Measurements from ENCODE around the gene MUC2.

Gene MUC2

DNA sequence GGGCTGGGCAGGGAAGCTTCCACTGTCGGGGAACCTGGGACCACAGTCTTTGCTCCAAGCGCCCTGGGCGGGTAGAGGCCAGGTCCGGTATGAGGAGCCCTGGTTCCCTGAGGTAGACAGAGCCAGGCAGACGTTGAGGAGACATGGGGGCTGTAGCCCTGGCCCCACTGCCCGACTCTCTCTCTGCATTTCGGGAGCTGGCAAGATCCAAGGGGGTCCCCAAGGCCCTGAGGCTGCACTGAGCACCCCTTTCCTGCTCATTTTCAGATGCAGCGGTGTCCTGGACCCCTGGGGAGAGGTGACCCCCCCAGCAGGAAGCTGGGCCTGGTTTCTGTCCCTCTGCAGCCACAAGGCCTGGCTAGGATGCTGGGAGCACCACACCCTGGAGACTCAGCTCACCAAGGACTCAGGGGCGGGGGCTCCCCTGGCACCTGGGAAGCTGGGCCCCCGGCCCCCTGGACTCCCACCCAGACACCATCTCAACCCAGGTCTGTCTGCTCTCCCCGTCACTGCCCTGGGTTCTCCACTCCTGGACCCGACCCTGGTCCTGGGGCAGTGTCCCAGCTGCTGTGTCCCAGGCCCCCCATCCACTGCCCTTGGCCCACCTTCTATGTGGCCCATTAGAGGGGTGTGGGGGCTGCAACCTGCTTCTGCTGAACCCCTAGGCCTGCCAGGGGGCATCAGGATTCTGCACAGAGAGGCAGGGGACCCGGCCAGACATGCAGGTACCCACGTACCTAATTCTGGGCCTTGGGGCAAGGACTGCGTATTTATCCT is 23.1 kb upstream of the MUC2 start:
- no peak for DNase-seq (ENCODE audit: low read depth in 2 of 2)

DNA sequence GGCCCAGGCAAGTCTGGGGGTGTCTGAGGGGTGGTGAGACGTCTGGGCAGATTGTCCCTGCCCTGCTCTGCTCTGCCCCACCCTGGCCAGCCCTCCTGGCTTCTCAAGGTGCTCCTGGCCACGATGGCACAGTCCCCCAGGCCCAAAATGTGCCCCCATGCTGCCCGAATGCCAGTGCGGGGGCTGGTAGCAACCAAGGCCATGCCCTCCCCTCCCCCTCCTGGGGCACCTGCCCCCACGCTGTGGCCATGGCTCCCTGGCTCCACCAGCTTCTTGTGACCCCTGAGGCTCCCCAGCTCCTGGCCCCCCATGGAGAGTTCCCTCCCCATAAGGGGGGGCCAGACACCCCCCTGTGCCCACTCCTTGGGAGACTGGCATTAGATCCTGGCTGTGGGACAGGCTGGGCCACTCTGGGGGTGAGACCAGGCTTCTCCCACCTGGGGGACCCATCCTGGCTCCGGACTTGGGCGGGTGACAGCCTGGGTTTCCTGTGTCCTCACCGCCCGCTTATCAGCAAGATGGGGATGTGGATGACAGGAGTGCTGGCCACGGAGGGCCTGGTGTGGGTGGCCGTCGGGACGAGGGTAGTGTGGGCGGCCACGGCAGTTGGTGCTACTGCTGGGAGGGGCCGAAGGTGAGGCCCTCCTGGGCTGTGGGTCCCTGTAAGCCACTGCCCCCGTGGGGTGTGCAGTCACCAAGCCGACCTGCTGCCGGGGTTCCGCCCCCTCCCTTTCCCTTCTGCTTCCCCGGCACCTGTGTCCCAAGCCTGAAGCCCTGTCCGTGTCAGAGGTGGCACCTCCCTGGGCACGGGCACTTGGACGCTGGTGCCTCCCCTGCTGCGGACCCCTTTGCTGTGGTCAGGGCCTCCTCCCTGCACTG is 22.3 kb upstream of the MUC2 start:
- no peak for DNase-seq (ENCODE audit: low read depth in 2 of 2)

DNA sequence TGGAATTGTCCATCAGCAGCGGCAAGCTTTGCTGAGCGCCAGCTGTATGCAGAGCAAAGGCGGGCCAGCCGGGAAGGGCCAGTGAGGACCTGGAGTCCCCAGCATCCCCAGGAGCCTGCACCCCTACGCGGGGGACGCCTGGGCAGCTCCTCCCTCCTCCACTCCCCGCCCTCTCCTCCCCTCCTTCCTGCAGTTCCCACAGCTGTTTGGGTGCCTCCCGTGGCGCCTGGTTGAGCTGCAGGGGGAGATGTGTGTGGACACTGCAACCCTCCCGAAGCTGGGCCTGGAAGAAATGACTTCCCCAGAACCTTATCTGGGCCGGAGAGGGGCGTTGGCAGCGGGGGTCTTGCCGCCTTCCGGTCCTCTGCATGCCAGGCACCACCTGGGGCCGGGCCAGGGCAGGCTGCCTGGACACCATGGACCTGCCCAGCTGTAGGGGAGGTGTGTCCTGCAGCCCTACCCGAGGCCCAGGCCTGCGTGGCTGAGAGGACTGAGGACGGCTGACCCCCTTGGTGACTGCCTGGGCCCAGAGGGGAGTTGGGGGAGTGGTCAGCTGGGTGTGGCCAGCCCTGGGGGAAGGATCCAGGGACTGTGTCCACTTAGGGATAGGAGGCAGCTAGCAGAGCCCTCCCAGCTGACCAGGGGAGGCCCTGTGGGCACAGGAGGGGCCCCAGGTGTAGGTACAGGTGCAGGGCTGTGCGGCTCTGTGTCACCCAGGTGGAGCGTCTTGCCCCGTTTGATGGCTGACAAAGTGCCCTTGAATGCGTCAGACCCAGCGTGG is 21.4 kb upstream of the MUC2 start:
- DNase-seq (ENCODE audit: low read depth in 2 of 2): no peak

DNA sequence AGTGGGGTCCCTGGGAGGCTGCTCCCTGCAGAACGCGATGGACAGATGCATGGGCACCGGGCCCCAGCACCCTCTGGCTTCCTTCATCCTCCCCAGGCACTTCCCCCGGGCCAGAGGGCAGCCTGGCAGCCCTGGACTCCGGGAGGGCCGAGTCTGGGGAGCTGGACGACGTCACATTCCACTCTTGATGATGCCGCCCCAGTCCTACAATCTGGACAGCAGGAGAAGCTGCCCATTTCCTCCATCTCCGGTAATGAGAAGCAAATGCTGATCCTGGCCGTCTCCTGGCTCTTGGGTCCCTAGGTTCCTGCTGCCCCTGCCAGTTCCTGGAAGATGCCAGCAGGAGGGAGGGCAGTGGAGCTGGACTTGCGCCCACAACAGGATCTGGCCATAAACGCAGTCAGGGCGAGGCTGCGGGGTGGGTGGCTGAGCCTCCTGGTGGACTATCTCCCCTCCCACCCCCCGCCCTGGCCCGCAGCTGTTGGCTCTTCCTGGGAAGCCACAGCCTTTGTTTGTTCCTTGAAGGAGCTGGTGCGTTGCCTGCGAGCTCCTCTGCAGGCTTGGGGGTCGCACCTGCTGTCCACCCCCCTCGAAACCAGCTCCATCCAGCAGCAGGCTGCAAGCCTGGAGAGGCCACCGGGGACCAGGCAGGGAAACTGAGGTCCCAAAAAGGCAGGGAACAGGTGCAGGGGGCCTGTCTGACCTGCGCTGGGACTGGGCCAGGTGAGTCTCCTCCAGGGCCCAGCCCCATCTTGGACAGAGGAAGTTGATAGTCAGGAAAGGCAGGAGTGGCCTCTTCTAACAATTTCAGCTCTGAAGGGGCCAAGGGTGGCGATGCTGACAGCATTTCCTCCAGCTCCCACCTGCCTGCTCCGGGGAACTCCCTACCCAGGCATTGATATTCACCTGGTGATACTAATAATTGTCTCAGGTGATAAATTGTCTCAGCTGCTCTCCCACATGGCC is 20.2 kb upstream of the MUC2 start:
- no peak for DNase-seq (ENCODE audit: low read depth in 2 of 2)

DNA sequence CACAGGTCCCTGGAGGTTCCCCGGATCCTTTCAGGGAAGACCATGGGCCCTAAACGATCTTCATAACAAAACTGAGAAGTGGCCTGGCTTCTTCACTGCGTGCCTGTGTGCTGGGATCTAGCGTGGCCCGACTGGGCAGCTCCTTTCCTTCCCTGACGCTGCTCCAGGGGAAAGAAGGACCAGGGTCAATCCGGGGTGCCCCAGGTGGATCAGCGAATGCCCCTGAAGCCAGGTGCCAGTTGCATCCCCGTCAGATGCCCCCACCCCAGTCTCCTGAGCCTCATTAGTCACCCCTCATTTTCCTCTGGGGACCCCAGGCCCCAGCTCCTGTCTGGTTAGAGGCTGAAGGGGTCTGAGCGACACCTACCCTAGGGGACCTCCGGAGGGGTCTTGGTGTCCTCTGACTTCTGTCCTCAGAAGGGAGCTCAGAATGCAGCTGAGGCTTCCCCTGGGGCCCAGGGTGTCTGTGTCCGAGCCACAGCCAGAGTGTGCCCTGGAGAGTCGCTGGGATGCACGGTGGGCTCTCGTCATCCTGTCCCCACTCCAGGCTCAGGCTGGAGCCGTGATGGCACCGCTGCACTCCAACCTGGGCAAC is 19.5 kb upstream of the MUC2 start:
- DNase-seq (ENCODE audit: low read depth in 2 of 2): no peak

DNA sequence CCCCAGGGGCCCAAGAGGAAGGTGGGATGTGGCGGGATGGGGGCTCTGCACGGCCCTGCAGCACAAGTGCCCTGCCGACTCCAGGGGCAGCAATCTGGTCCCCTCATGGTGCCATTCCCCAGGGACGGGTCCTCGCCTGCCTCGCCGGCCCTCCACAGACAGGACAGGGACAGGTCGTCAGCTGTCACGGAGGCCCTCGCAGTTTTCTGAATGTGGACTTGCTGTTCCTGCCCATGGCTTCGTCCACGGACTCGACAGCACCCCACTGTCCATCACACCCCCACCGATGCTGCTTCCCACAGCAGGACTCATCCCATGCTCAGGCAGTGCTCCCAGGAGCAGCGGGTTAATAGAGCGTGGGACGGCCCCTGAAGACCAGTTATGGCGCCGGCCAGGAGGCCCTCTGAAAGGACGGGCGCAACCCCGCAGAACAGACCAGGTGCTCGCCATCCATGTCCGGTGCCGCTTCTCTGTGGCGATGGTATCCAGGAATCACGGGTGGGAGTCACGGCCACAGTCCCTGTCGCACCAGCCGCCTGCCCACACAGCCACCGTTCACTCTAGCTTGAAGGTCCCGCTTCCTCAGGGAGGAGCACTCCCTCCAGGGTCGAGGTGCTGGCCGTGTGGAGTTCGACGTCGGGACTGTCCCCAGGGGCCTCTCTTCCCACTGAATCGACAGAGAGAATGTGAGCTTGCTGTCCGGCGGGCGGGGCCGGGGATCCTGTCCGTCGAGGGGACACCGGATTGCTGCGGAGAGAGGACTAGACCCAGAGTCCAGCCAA is 18.5 kb upstream of the MUC2 start:
- DNase-seq (ENCODE audit: low read depth in 2 of 2): no peak

DNA sequence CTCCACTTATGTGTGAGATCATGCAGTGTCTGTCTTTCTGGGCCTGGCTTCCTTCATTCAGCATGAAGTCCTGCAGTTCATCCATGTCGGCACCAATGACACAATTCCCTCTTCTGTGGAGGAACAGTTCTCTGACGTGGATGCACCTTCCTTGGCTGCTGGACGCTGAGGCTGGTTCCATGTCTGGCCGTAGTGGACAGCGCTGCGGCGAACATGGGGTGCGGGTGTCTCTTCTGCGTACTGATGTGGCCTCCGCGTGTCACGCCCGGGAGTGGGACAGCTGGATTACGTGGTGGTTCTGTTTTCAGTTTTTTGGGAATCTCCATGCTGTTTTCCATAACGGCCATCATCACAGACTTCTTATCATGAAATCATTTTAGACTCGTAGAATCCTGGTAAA is 16.9 kb upstream of the MUC2 start:
- DNase-seq (ENCODE audit: low read depth in 2 of 2): no peak

DNA sequence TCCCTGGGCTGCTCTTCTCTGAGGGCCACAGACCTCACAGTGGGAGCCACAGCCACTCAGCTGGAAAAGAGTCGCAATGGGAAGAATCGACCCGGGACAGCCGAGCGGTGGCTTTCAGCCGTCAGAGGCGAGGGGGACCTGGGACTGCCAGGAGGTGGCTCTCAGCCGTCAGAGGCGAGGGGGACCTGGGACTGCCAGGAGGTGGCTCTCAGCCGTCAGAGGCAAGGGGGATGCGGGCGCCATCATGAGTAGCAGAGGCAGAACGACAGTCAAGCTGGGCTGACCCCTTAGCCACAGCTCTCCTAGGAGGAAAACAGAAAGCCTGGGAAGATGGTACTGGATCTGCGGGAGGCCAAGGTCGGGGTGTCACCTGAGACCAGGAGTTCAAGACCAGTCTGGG is 14.9 kb upstream of the MUC2 start:
- no peak for DNase-seq (ENCODE audit: low read depth in 2 of 2)

DNA sequence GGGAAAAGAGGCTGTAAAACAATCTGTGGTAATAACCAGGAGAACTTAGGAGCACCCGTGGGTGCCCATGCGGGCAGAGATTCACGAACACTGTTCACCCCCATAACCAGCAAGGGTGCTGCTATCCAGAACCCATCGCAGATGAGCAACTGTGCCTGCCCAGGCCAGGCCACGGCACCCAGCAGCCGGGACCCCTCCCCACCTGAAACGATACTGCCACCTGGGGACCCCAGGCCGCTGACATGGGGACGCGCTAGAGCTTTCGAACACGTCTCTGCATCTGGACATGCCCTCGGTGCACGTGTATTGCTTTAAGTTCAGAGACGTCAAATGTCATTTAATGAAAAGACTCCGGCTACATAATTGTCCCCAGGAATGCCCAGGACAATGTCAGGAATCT is 14.3 kb upstream of the MUC2 start:
- no peak for DNase-seq (ENCODE audit: low read depth in 2 of 2)

DNA sequence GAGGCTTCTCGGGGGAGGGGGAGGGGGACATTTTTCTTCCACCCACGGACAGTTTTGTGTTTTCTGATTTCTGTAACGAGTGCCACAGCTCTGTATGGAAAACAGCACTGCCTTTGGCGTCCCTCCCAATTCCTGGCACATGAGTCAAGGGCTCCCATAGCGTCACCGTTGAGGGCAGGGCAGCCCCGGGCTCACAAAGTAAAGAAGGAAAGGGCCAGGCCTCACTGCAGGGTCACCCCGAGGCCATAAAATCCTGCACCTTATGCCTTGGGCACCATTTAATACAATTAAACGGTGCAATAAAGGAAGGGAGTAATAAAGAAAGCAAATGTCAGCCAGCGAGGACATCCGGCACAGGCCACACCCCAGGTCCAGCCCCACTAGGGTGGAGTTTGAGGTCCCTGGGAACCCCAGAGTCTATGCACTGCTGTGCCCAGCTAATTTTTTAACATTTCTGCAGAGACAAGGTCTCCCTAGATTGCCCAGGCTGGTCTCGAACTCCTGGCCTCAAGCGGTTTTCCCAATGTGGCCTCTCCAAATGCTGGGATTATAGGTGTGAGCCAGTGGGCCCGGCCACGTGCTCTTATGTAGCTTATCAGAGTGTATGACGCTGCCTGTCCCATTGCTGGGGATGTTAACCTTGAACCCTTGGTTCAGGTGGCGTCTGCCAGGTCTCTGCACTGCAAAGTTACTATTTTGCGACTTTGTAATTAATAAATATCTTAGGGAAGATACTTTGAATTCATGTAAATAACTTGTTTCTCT is 13.6 kb upstream of the MUC2 start:
- no peak for DNase-seq (ENCODE audit: low read depth in 2 of 2)

DNA sequence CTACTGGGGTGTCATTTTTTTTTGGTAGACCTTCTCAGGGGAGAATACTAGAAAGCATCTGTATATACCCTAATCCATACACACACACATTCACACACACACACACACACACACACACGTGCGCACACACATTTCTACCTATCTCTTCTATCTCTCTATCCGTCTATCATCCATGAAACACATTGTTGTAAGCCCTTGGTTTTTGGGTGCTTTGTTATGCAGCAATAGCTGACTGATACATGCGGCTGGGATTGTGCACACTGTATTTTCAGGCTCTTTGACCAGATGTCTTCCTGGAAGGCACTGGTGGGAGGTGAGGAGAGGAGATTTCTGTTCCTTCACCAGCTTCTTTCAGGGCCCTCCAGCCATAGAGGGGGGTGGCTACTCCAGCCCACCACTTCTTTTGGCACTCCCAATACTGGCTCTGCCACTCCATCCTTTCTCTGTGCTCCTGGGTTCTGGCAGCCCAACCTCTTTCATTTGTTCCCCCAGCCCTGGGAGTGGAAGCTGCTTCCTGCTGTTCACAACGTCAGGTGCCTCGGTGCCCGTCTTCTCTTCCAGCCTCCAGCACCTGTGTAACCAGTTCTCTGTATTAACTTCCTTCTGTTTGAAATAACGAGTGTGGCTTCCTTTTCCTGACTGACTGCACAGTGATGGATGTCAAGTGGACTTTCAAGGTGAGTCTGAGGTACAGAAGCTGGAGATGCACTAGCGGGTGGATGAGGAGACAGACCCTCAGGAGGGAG is 12.4 kb upstream of the MUC2 start:
- no peak for DNase-seq (ENCODE audit: low read depth in 2 of 2)

DNA sequence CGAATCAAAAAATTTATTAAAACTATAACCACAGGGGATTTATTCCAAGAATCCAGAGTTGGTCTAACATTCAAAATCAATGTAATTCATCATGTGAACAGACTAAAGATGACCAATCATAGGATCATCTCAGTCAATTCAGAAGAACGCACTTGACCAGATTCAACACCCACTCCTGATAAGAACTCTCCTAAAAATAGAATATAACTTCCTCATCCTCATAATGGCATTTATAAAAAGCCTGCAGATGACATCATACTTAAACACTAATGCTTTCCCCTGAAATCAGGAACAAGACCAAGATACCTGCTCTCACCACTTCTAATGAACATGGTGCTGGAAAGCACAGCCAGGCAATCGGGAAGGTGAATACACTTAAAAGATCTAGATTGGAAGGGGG is 10.5 kb upstream of the MUC2 start:
- no peak for DNase-seq (ENCODE audit: low read depth in 2 of 2)

DNA sequence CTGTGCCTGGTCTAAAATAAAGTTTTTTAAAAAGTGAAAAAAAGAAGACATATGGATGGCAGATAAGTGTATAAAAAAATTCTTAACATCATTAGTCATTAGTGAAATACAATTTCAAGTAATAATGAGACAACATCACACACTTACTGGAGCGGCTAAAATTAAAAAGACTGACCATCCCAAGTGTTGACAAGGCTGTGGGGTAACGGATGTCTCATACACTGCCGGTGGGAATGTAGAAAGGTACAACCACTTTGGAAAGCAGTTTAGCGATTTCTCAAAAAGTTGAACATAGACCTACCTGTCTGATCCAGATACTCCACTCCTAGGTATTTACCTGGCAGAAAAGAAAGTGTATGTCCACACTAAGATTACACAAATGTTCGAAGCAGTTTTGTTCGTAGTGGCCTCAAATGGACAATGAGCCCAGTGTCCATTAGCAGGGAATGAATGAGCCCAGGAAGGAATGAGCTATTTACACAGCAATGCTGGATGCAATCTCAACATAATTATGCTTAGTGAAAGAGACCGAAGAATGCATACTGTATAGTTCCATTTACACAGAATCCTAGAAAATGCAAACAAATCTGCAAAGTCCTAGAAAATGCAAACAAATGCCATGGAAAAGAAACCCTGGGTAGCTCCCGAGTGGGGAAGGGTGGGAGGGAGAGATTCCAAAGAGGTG is 6.7 kb upstream of the MUC2 start:
- DNase-seq (ENCODE audit: low read depth in 2 of 2): no peak

DNA sequence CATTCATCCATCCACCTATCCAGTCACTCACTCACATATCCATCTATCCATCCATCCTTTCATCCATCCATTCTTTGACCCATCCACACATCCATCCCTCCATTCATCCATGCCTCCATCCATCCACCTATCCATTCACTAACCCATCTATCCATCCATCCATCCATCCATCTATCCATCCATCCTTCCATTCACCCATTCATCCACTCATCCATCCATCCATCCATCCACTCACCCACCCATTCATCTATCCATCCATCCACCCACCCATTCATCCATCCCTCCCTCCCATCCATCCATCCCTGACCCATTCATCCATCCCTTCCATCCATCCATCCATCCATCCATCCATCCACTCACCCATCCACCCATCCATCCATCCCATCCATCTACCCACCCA is 4.9 kb upstream of the MUC2 start:
- no peak for DNase-seq (ENCODE audit: low read depth in 2 of 2)

DNA sequence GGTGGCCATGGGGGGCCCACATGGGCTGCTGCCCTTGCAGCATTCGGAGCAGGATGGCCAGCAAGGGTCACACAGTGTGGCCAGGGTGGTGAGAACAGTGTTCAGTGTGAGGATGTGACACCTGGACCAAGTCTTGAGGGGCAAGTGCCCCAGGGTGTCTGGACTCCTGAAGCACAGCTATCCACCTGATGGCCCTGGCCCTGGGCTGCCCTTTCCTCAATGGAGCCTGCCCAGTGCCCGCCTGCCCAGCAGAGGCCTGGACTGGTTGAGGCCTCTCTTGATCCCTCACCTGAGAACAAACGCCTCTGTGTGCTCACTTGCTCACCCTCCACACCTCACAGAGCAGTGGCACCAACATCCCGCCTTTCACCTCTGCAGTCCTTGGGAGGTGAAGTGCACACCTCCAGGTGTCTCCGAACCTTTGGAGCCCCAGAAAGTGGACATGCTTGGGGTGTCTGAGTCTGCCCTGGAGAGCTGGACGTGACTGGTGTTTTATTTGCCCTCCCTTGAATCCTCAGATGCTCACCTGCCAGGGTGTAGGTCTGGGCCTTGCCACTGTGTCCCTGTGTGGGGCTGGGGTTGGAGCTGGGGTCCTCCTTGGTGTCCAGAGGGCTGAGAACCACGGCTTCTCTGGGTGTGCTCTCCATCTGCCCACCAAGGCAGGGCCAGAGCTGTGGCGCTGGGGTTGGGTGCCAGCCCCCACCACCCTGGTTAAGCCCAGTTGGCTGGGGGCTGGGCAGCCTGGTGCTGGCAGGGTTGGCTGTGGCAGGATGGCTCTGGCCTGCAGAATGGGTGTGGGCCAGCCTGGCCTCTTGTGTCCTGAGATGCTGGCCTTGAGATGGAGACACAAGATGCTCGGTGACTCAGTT is 3.8 kb upstream of the MUC2 start:
- DNase-seq (ENCODE audit: low read depth in 2 of 2): no peak

DNA sequence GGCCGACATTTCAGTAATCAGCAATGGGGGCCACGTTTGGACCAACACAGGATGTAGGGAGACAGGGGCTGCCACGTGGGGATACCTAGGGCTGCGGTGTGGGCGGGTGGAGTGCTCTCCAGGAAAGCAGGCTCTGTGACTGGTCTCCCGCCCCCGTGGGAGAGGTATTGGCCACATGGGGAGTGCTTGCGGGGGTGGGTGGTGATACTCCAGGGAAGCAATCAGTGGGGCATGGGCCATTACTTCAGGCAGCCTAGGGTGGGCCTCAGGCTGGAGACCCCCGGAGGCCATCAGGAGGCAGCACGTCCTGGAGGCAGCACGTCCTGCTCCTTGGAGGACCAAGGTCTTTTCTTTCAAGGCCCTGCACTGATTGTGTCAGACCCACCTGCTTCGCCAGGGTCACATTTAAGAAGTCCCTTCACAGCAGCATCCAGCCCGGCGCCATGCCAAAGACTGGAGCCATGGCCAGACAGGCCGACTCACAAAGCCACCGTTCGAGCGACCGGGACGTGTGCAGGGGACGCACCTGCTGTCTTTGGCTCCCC is 3.0 kb upstream of the MUC2 start:
- DNase-seq (ENCODE audit: low read depth in 2 of 2): no peak

Measured in activated CD4-positive, alpha-beta T cell treated with anti-CD3 and anti-CD28 coated beads for 24 hours (primary cell).